NCI-H1436 treated with DMSO at 0.1 percent for 48 hours (cell line): ENCODE data around the gene XPC.
"Not testable (repeated sequence)": the region's sequence is repeated elsewhere in the genome, so short reads cannot be mapped to it uniquely, and the experiment has no call there.

ENCODE experiments used
- DNase-seq: peaks from one replicate; lab custom pipeline; 2025; lab: John Stamatoyannopoulos, UW

Gene XPC

GRCh38 chr3:14119651-14120050 lies 58.8 kb downstream of the XPC start:
- DNase-seq, result no peak

DNA sequence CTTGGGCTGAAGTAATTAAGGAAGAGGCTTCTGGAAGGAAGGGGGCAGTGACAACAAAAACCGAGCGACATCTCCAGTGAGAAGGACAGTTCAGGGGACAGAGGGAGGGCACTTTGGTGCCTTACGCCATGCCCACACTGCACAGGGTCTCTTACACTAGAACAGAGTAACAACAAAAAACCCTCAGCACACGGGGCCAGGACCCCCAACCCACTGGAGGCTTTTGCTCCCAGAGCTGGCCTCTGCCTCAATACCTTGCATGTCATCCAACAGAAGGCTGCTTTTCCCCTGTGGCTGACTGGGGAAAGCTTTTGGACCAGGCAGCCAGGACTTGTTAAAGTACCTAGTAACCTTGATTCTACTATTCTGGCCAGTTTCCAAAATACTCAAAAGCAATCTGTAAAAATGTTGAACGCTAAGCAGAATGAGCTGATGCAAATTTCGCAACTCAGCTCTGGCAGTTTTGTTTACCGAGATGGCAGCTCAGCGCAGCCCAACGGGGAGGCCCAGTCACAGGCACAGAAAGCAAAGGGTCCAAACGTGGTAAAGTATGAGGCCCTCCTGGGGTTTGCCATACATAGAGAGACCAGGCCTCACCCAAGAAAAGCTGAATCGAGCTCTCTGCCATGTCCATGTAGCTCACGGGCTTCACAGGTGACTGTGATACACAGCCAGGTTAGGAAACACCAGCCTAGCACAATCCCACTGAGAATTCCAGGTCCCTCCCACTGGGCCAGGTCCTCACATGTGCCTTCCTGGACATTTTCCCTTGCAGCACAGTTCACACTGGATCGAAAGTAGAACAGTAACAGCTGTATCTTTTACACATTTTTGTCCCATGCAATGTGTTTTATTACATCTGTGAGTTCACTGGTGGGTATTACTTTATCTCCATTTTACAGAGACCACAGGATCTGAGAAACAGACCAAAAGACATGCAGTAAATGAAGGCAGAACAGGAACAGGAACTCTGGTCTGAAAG lies 59.7 kb downstream of the XPC start:
- DNase-seq, result no peak

DNA sequence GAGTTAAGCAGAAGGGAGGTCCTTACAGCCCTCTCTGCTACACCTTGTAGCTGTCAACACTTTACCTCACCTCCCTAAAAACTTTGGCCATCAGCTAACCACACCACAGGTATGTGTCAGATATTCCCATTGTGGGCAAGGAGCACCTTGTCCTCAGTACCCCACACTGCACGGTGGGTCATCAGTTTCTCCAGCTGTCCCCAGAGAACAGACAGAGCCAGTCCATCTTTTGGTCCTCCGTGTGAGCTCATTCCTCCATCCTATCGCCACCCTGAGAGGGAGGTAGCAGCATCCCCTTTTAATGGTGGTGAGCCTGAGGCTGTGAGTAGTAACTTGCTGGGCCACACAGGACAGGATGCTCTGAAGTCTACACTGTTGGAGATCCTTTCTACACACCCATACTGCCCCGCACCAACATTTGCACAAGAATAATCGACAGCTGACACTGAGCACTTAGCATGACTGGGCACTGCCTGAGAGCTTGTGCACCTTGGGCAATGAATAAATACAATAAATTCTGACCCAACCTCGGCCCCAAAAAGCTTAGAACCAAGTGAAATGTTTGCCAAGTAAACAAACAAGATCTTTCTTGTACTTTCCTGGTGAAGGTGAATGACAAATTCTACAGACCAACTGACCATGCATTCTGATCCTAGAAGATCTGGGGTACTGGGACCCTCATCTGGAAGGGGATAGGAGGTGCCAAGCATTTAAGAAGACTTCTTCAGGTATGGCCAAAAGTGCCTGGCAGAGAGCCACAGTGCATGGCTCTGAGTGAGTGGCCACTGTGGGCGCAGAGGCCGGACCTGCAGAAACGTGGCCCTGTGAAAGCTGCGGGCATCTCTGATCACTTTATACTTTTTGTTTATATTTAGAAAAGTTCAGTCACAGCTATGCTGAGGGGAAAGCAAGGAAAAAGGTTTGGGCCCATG lies 60.7 kb downstream of the XPC start:
- no peak for DNase-seq

DNA sequence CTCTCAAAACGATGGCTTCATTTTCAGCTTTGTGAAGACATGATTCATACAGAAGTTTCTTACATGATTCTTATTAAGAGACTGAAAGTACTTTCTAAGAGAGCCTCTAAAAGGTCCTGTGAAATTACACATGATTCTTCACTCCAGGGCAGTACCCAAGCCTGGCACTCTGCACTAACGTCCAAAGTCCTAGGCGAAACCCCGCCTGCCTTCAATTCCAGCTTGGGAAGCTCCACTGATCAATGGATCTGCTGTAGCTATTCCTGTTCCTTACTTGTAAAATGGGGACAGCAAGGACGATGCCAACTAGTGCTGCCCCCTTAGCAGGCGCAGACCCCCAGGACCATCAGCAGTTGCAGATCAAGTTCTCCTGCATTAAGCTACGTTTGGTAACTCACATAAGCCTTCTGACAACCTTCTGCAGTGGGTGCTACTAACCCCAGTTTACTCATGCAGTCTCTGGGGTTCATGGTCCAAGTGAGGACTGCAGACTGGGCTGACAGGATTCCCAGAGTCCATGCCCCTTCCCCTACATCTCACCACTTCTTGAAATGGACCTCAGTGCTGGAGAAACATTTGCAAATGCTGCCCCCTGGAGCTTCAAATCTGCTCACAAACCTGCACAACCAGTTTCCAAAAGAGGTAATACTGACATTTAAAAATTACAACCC lies 64.3 kb downstream of the XPC start:
- no peak for DNase-seq

GRCh38 chr3:14110699-14111098 lies 67.7 kb downstream of the XPC start:
- no peak for DNase-seq

DNA sequence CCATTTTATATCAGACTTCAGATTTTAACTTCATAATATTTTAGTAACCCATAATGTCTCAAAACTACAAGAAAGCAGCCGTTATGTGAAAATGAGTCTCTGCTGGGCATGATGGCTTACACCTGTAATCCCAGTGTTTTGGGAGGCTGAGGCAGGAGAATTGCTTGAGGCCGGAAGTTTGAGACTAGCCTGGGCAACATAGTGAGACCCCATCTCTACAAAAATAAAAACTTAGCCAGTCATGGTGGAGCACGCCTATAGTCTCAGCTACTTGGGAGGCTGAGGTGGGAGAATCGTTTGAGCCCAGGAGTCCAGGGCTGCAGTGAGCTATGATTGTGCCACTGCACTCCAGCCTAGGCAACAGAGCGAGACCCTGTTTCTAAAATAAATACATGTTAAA lies 68.6 kb downstream of the XPC start:
- DNase-seq, result not testable (repeated sequence)

DNA sequence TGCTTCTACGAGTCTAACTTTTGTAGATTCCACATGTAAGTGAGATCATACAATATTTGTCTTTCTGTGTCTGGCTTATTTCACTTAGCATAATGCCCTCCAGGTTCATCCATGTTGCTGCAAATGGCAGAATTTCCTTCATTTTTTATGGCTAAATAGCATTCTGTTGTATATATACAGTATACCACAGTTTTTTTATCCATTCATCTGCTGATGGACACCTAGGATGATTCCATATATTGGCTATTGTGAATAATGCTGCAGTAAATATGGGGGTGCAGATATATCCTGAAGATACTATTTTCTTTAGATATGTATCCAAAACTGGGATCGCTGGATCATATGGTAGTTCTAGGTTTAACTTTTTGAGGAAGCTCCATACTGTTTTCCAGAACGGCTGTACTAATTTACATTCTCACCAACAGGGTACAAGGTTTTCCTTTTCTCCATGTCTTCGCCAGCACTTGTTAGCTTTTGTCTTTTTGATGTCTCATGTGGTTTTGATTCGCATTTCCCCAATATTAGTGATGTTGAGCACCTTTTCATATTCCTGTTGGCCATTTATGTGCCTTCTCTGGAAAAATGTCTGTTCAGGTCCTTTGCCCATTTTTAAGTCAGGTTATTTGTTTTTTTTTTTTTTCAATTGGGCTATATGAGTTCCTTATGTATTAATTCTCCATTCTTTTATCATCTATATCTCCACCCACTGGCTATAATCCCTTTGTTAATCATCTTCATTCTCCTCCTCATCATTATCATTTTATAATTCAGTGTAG lies 80.6 kb downstream of the XPC start:
- no peak for DNase-seq

GRCh38 chr3:14096742-14097141 lies 81.7 kb downstream of the XPC start:
- DNase-seq, result no peak
